LNCAP (cell line): ENCODE measurements around the gene SATB2.

ENCODE experiments used
- TF ChIP-seq, protein P1 (sequence below): fragments of 450-650 bp; IDR thresholded peaks from 2 replicates; pipeline ENCODE4 v1.5.1; 2017; ENCODE audit warnings: mild to moderate bottlenecking

SATB2 gene

DNA sequence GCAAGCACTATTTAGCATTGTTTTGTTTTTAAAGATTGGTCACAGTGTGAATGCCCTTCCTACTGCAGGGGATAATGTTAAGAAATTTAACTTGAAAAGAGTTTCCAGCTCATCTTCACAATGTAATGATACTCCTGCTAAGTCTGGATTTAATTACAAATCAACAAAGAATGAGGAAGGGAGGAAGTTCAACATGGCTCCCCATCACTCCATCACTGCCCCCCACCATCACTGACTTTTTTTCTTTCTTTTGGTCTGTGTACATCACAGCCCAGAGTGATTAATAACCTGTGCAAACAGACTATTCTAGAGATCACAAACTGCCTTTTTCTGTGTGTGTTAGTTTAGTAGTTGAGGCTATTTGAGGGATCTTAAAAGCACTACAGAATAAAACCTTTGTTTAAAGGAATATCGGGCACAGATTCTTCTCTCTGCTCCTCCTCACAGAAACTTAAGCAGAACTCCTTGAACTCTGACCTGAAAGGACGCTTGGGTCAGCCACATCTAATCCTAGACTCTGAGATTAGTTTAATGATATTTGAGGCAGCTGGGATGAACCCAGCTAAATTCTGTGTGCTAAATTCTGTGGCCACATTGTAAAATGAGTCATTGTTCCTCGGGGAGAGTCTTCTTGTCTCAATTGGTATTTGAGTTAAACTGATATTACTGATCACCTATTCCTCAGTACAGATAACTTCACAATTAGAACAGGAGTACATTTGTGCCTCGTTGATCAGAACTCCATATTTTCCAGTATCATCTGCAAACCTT, 47.8 kb downstream of the SATB2 start:
- TF ChIP-seq, protein P1, sequence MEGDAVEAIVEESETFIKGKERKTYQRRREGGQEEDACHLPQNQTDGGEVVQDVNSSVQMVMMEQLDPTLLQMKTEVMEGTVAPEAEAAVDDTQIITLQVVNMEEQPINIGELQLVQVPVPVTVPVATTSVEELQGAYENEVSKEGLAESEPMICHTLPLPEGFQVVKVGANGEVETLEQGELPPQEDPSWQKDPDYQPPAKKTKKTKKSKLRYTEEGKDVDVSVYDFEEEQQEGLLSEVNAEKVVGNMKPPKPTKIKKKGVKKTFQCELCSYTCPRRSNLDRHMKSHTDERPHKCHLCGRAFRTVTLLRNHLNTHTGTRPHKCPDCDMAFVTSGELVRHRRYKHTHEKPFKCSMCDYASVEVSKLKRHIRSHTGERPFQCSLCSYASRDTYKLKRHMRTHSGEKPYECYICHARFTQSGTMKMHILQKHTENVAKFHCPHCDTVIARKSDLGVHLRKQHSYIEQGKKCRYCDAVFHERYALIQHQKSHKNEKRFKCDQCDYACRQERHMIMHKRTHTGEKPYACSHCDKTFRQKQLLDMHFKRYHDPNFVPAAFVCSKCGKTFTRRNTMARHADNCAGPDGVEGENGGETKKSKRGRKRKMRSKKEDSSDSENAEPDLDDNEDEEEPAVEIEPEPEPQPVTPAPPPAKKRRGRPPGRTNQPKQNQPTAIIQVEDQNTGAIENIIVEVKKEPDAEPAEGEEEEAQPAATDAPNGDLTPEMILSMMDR, result no peak

DNA sequence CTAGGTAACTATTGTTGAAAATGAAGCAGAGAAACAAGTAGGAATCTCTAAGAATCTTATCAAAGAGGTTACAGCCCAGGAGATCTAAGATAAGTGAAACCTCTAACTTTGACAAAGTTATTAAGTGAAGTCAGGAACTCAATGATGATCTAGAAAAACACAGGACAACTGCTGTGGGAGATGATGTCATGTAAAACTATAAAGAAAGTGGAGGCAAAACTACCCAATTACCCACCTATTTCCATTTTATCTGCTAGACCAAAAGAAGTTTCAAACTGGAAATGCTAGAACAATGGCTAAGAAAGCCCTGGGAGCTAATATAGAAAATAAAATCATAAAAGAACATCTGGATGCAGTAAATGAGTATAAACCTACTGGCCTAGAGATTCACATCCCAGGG, 50.3 kb downstream of the SATB2 start:
- TF ChIP-seq, protein P1, result no peak

DNA sequence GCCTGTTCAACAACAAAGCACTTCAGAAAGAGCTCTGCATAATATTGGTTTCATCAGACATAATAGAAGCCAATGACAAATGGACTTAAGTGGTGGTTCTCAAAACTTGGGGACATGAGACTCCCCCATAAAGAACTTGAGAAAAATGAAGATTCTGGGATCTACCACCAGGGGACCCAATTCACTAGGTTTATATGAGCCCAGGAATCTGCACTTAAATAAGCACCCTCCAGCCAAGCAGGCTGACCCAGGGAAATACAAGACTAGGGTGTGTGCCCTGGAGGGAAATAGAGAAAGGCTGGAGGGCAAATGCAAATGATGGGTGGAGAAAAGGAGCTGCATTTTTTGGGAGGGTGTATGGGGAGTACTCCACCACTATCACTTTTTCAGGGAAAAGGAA, 52.5 kb downstream of the SATB2 start:
- TF ChIP-seq, protein P1, result peak; percentile 12; the same call in 1 of the 2 replicates

DNA sequence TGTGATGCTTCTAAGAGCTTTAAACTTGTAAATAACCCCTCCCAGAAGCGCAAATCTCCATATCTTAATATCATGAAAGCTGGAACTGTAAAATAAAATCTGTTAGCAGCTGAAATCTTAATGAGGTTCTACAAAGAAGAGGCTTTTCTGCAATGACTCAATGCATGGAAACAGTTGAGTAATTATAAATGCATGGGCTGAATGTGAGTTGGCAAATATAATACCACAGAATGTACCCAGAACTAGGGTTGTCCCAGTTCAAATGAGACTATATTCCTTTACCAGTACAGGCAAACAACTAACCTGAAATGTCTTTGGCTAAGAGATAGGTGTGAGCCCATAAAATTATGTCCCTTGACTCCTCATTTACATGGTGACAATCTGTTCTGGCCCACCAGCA, 52.9 kb downstream of the SATB2 start:
- TF ChIP-seq, protein P1, result no peak

DNA sequence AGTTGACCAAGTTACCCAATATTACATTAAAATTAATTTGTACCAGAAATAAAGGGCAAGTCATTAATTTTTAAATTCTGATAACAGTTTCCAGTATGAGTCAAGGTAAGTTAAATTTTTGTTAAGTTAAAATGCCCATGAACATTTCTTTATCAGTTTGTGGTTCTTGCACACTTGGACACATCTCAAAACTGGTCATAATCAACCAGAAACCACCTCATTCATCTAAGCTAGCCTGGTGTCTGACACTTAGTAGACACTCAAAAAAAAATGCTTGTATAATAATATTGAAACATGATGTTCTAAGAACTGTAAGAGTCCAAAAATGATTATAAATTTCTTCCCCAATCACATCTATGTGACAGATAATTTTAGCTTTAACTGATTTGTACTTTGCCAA, 62.4 kb downstream of the SATB2 start:
- TF ChIP-seq, protein P1, result no peak

DNA sequence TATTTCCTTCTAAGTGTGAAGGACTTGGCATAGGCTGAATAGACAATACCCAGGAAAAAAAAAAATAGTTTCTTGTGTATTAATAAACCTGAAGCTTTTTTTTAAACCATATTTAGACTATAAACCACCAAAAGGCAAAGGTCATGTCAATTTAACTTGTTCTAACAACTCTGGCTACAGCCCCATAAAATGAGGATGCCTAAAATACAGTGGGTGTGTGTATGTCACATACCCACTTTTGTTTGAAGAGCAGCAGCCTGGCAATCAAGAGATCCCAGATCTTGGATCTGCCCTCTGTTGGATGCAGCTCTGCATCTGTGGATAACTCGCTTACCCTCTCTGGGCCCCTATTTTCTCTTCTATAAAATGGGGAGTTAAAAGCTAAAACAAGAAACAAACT, 65.4 kb downstream of the SATB2 start:
- TF ChIP-seq, protein P1, result no peak

DNA sequence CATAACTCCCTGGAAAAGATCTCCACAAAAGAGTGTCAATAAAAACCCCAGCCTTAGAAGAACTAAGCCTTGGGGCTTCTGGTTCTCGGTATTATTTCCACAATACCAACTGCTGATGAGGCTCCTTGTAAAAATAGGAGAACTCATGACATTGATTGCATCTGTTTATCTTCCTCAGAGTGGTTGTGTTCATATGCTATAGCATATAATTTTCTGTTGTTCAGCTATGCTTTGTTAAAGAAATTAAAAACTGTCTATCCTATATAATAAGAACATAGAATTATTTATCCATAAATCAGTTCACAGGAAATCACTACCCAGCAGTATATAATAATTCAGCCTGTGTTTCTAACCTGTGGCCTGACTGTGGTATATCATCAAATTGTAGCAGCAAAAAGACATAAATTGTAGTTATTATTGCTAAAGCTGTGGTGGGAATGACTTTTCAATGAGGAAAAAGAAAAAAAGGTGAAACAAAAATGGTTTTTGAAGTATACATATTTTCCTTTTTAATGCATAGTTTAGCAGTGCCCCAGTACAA, 68.9 kb downstream of the SATB2 start:
- TF ChIP-seq, protein P1, result no peak
